H54 (cell line): ENCODE measurements around the gene TBL3.
A peak's percentile ranks its signal among the peaks of the same experiment; 100 is the strongest.

Experiments
- DNase-seq: peaks from one replicate; pipeline ENCODE4 v3.0.0; 2011; ENCODE audit warnings: low spot score, mixed read lengths; ENCODE audit not compliant: insufficient read length
- FAIRE-seq: peaks from 3 replicates; lab custom pipeline; 2011; peaks lifted over from hg19 to GRCh38; lab: Jason Lieb, UNC
- POLR2A ChIP-seq: IDR thresholded peaks from 2 replicates; pipeline ENCODE4 v1.6.1; 2011; ENCODE audit warnings: low read depth, mild to moderate bottlenecking, low read length

The TBL3 gene

DNA sequence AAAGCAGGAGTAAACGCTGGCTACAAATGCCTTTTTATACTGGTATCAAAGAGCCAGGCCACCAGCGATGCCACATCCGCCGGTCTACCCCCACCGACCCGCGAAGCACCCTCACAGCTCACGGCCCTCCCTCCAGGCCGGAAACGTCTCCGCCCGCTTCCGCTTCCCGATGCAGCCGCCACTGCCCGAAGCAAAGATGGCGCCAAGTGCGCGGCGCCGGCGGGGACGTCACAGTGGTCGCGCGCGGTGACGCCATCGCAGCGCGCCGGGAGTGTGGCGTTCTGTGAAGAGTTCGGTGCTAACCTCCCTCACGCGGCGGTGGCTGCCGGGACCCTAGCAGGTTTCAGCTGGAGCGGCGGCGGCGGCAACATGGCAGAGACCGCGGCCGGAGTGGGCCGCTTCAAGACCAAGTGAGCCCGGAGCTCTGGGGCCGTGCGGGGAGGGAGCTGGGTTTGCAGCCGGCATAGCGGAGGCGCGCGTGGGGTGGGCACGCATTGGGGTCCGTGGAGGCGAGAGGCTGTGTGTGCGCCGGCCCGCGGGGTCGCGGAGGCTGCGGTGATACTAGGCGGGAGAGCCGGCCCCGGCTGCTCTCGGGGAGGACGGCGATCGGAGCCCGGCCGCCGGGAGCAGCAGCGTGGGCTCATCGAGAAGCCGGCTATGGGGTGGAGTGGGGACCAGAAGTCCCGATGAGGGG, at the start of gene TBL3:
Gene TBL3 (plus strand): TSS at position 258 of the 694 bp plus-strand sequence. CDS start 112 bp downstream, at position 370.
- FAIRE-seq, result peak; percentile 43
- peak; percentile 97 for DNase-seq
- peak; percentile 68 for TF ChIP-seq POLR2A

DNA sequence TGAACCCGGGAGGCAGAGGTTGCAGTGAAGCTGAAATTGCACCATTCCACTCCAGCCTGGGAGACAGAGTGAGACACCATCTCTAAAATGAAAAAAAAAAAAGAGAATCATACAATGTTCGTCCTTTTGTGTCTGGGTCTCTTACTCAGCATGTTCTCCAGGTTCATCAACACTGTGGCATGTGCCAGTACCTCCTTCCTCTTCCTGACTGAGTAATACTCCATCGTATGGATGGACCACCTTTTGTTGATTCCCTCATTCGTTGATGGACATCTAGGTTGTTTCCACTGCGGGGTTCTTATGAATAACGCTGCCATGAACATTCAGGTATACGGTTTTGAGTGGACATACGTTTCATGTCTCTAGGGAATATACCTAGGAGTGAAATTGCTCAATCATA, 49.5 kb upstream of the TBL3 start:
- no peak for TF ChIP-seq POLR2A
- no peak for DNase-seq
- no peak for FAIRE-seq

GRCh38 chr16:1923299-1924034, 48.4 kb upstream of the TBL3 start:
- DNase-seq, result no peak
- no peak for TF ChIP-seq POLR2A
- no peak for FAIRE-seq

DNA sequence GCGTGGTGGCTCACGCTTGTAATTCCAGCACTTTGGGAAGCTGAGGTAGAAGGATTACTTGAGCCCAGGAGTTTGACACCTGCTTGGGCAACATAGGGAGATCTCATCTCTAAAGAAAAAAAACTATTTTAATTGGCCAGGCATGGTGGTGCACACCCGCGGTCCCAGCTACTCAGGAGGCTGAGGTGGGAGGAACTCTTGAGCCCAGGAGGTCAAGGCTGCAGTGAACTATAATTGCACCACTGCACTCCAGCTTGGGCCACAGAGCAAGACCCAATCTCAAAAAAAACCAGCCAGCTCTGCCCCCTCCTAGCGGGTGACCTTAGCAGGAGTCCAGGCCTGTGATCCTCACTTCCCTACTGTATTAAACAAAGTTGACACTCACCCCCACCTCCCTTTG, 47.8 kb upstream of the TBL3 start:
- no peak for TF ChIP-seq POLR2A
- FAIRE-seq (no peak), DNase-seq (no peak)

- DNase-seq (no peak), FAIRE-seq (no peak)
- no peak for TF ChIP-seq POLR2A
Measured at GRCh38 chr16:1926271-1926670, 45.6 kb upstream of the TBL3 start.

- FAIRE-seq (no peak), DNase-seq (peak; percentile 77)
- no peak for TF ChIP-seq POLR2A
Measured at GRCh38 chr16:1929105-1929504, 42.7 kb upstream of the TBL3 start.

GRCh38 chr16:1929578-1930337, 42.1 kb upstream of the TBL3 start:
- peak; percentile 96 for DNase-seq
- no peak for FAIRE-seq
- peak; percentile 35; the same call in 1 of the 2 replicates for TF ChIP-seq POLR2A

DNA sequence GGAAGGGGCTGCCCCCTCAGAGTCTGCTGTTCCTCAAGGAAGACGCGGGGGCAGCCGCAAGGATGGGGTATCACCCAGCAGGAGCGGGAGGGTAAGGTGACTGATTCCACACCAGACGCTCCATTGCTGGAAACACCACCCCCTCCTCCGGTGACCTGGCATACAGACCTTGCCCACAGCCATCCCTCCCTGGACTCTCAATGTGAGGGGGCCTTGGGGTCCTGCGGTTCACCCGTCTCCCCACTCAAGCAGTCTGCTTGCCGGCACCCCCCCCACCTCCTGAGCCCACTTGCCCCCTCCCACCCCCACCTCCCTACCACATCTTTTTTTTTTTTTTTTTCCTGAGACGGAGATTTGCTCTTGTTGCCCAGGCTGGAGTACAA, 41.5 kb upstream of the TBL3 start:
- no peak for TF ChIP-seq POLR2A
- no peak for DNase-seq
- no peak for FAIRE-seq

GRCh38 chr16:1932050-1933028, 39.5 kb upstream of the TBL3 start:
- DNase-seq (no peak), FAIRE-seq (no peak)
- TF ChIP-seq POLR2A, result no peak

DNA sequence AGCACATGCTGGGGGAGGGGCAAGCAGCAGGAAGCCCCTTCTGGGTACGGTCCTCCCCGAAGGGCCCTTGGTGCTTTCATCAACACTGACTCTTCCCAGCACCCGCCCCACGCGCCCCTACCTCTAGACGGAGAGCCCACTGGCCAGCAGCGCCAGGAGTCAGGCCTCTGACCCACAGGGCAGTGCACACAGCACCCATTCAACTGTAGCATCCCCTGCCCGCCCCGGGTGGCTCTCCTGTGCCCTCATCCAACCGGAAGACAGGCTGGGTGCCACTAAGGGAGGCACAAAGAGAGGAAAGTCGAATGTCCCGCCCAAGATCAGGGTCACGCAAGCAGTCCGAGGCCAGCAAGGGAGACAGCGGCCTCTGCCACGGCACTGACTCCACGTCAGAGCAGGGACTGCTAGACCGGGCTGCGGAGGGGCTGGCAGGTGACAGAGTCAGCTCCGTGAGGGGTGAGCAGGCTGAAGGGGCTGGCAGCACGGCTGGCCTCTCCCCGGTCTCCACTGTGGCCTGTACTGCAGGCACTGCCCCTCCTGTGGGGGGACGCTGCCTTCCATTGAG, 38.7 kb upstream of the TBL3 start:
- FAIRE-seq (no peak), DNase-seq (no peak)
- no peak for TF ChIP-seq POLR2A

DNA sequence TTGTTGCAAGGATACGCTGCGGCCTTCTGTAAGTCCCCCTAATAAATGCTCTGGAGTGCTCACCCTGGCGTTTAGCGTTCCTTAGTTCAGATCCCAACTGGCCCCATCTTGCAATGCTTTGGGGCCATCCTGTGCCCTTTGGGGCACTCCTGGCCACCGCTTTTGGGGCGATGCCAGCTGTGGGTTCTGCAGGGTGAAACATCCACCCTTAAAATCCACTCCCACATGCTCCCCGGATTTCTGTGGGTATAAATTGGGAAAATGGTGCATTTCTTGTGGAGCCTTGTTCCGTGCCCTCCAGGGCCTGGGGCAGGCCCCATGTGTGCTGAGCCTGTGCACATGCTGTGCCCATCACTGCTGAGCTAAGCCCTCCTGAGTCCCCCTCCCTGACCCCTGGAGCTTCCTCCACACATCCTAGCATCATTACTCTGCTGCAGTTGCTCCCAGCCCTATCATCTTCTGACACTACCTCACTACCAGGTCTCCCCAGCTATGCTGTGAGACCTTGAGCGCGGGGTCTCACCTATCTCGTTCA, 34.8 kb upstream of the TBL3 start:
- FAIRE-seq (no peak), DNase-seq (no peak)
- TF ChIP-seq POLR2A, result no peak

DNA sequence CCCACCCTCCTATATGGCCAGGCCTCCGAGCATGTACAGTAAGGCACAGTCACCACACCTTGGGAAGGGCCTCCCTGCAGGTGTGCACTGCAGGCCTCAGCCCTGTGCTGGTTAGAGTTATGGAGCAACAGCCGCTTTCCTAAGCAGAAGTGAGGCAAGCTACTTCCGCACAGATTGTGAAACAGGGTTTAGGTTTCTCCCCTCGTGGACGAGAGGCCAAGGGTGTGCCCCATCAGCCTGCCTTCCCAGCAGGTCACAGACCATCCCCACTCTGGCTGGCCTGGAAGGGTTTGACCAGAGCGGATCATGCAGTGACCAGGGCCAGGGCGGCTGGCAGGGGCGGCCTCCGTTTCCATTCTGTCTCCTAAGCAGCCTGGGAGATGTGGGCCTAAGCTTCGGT, 33.5 kb upstream of the TBL3 start:
- TF ChIP-seq POLR2A, result no peak
- FAIRE-seq (no peak), DNase-seq (no peak)
